HCT116 (cell line): Measurements from ENCODE around the gene ADIPOQ. TPM values are rescaled to one million over a fixed set of nuclear protein-coding genes. Genes with fewer than 3 reads are reported as not detected.
"Not testable (repeated sequence)": the region's sequence is repeated elsewhere in the genome, so short reads cannot be mapped to it uniquely, and the experiment has no call there.

Experiments used
- ATAC-seq: fragments of 200-7000 bp; cut with Tn5 transposase; 2 replicates; pipeline ENCODE4 v1.9.1; 2020; ENCODE audit warnings: mild to moderate bottlenecking, moderate library complexity
- BruUV-seq: library from RNA; stranded (reverse); fragments of 400-500 nt; replicated peaks from 2 replicates; lab custom pipeline; 2021; lab: Mats Ljungman, UMichigan
- CTCF ChIA-PET: fragments of 300-600 bp; sonication (Branson Sonifier 250); formaldehyde crosslinking; loops from one replicate; lab custom pipeline; 2021; ENCODE audit warnings: antibody characterized with exemption; lab: Charles Lee
- POLR2A ChIA-PET: fragments of 300-600, 350-600 bp; sonication (Branson Sonifier 250); formaldehyde crosslinking; loops from one replicate; lab custom pipeline; 2021; ENCODE audit warnings: antibody characterized with exemption; lab: Charles Lee
- RAD21 ChIA-PET, 2 experiments: fragments of 300-600 bp; sonication (Branson Sonifier 250); formaldehyde crosslinking; loops; one replicate each; lab custom pipeline; 2023; ENCODE audit warnings: low total read pairs in 2 of 2; ENCODE audit not compliant: uncharacterized antibody in 2 of 2, unreplicated experiment in 2 of 2, low non-redundant PET in 1 of 2; lab: Charles Lee
- DNase-seq: peaks from one replicate; pipeline ENCODE4 v3.0.0-alpha.2; 2010; ENCODE audit warnings: low read depth, low spot score
- H2AFZ ChIP-seq: fragments of 200-600 bp; shearing (Covaris generic), sonication (generic); 2 replicates; pipeline ENCODE4 v1.6.1; 2017; ENCODE audit warnings: low read depth, mixed run types, mixed read lengths, antibody characterized with exemption, low read length; ENCODE audit not compliant: poor library complexity, severe bottlenecking
- H3K27ac ChIP-seq: 2 replicates; pipeline ENCODE4 v1.5.1; 2012; ENCODE audit warnings: low read depth, low read length
- H3K27me3 ChIP-seq: fragments of 200-600 bp; sonication (generic); 2 replicates; pipeline ENCODE4 v1.6.1; 2016; ENCODE audit warnings: mixed run types, low read length, mixed read lengths; ENCODE audit not compliant: insufficient read depth
- H3K36me3 ChIP-seq, 2 experiments: fragments of 200-500 bp in 1 of 2; fragments of 200-600 bp in 1 of 2; sonication (Bioruptor generic) in 1 of 2; sonication (generic) in 1 of 2; 2 replicates each; pipeline versions ENCODE4 v1.5.1 to v1.6.1; 2014 to 2016; ENCODE audit warnings: low read length in 2 of 2, inconsistent platforms in 1 of 2, mixed read lengths in 1 of 2, mixed run types in 1 of 2; ENCODE audit not compliant: insufficient read depth in 2 of 2, control insufficient read depth in 1 of 2
- H3K4me1 ChIP-seq, 2 experiments: fragments of 200-600 bp in 1 of 2; sonication (generic) in 1 of 2; 2 replicates each; pipeline versions ENCODE4 v1.5.1 to v1.6.1; 2012 to 2017; ENCODE audit warnings: low read length in 2 of 2, inconsistent platforms in 1 of 2, mild to moderate bottlenecking in 1 of 2, mixed read lengths in 1 of 2, mixed run types in 1 of 2, moderate library complexity in 1 of 2; ENCODE audit not compliant: insufficient read depth in 2 of 2, control insufficient read depth in 1 of 2
- H3K4me2 ChIP-seq: fragments of 200-600 bp; sonication (generic); 2 replicates; pipeline ENCODE4 v1.6.1; 2017; ENCODE audit warnings: mixed run types, low read length, mixed read lengths
- H3K4me3 ChIP-seq, 2 experiments: fragments of 200-600 bp in 1 of 2; sonication (generic) in 1 of 2; replicated peaks in 1 of 2; 2 replicates each; pipeline ENCODE4 v1.5.1; 2011 to 2016; ENCODE audit warnings: low read length in 2 of 2, control low read depth in 1 of 2, low read depth in 1 of 2, mild to moderate bottlenecking in 1 of 2, mixed read lengths in 1 of 2, mixed run types in 1 of 2
- H3K79me2 ChIP-seq: fragments of 200-600 bp; sonication (generic); 2 replicates; pipeline ENCODE4 v1.6.1; 2017; ENCODE audit warnings: mild to moderate bottlenecking, mixed run types, low read length, moderate library complexity, mixed read lengths; ENCODE audit not compliant: insufficient read depth
- H3K9ac ChIP-seq: fragments of 200-600 bp; sonication (generic); 2 replicates; pipeline ENCODE4 v1.6.1; 2016; ENCODE audit warnings: low read length, mixed read lengths
- H3K9me2 ChIP-seq: fragments of 200-600 bp; sonication (generic), shearing (Covaris generic); 2 replicates; pipeline ENCODE4 v1.6.1; 2017; ENCODE audit warnings: mixed run types, mild to moderate bottlenecking, moderate library complexity; ENCODE audit not compliant: insufficient read depth
- H3K9me3 ChIP-seq, 2 experiments: fragments of 200-500 bp in 1 of 2; fragments of 200-600 bp in 1 of 2; sonication (Bioruptor generic) in 1 of 2; sonication (generic) in 1 of 2; 2 replicates each; pipeline ENCODE4 v1.6.1; 2014 to 2017; ENCODE audit warnings: low read length in 2 of 2, mixed read lengths in 2 of 2, inconsistent platforms in 1 of 2, low read depth in 1 of 2, mild to moderate bottlenecking in 1 of 2, mixed run types in 1 of 2, moderate library complexity in 1 of 2; ENCODE audit not compliant: control insufficient read depth in 1 of 2, insufficient read depth in 1 of 2
- H4K20me1 ChIP-seq: fragments of 200-600 bp; sonication (generic), shearing (Covaris generic); 2 replicates; pipeline ENCODE4 v1.6.1; 2017; ENCODE audit warnings: mixed run types, mild to moderate bottlenecking, moderate library complexity; ENCODE audit not compliant: insufficient read depth
- intact Hi-C: fragments of 100-400 bp; cut with micrococcal nuclease; formaldehyde crosslinking; loops from 2 replicates; pipeline ENCODE4 v1.10.0; 2022
- total RNA-seq: library from RNA; stranded (reverse); gene quantifications from one replicate; pipeline ENCODE4 v1.2.1, GENCODE V29; 2021; ENCODE audit not compliant: unreplicated experiment

ADIPOQ gene
- total RNA-seq, 1 experiment from 2014 or later = not detected

- CTCF ChIA-PET, H3K4me2 ChIP-seq, H4K20me1 ChIP-seq, DNase-seq, ATAC-seq, H3K27me3 ChIP-seq, BruUV-seq, H2AFZ ChIP-seq, intact Hi-C loops, H3K9me3 ChIP-seq, H3K4me1 ChIP-seq, H3K79me2 ChIP-seq, POLR2A ChIA-PET, H3K36me3 ChIP-seq, H3K9ac ChIP-seq, RAD21 ChIA-PET, H3K9me2 ChIP-seq, H3K27ac ChIP-seq, H3K4me3 ChIP-seq: not testable (repeated sequence)
Measured at GRCh38 chr3:186865215-186865853, 22.8 kb downstream of the ADIPOQ start.

DNA sequence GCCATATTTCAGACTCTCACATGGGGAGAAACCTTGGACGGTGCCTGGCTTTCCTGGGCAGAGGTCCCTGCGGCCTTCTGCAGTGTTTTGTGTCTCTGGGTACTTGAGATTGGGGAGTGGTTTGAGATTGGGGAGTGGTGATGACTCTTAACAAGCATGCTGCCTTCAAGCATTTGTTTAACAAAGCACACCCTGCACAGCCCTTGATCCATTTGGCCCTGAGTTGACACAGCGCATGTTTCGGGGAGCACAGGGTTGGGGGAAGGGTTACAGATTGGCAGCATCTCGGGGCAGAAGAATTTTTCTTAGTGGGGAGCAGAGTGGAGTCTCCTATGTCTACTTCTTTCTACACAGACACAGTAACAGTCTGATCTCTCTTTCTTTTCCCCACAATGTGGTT is 23.6 kb downstream of the ADIPOQ start:
- H3K27me3 ChIP-seq, H3K79me2 ChIP-seq, H3K4me2 ChIP-seq, H4K20me1 ChIP-seq, RAD21 ChIA-PET, H3K4me1 ChIP-seq, H3K9me3 ChIP-seq, intact Hi-C loops, H3K9me2 ChIP-seq, H3K9ac ChIP-seq, CTCF ChIA-PET, H3K4me3 ChIP-seq, DNase-seq, POLR2A ChIA-PET, BruUV-seq, H3K27ac ChIP-seq, ATAC-seq, H3K36me3 ChIP-seq, H2AFZ ChIP-seq: not testable (repeated sequence)
